ENCODE data around the gene CDK2AP2.

The CDK2AP2 gene

DNA sequence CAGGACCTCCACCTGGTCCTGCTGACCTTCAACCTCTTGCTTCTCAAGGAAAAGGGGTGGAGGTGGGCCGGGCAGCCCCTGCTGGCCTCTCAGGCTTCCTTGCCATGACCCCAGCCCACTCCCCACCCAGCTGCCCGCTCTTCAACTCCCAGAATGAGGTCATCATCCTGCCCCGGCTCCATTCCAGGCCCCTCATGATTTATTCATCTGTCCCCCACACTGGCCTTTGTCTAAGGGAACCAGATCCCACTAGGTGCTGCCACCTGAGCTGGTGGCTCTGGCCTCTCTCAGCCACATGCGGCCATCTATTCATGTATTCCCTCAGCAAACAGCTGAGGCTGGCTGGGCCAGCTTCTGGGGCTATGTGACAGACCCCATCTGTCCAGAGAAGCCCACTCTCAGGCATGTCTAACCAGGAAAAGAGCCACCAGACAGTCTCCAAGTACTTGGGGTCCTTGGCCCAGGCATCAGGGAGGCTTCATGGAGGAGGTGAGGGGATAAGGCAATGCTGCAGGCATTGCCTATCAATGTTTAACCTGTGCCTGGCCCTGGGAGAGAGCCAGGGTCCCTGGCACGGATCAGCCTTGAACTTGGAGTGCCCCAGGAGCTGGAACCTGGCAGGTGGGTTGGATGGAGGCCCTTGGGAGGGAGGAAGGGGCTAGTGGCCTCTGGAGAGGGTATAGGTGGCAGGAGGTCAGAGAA is 17.5 kb upstream of the CDK2AP2 start:
- TF ChIP-seq, protein P1, sequence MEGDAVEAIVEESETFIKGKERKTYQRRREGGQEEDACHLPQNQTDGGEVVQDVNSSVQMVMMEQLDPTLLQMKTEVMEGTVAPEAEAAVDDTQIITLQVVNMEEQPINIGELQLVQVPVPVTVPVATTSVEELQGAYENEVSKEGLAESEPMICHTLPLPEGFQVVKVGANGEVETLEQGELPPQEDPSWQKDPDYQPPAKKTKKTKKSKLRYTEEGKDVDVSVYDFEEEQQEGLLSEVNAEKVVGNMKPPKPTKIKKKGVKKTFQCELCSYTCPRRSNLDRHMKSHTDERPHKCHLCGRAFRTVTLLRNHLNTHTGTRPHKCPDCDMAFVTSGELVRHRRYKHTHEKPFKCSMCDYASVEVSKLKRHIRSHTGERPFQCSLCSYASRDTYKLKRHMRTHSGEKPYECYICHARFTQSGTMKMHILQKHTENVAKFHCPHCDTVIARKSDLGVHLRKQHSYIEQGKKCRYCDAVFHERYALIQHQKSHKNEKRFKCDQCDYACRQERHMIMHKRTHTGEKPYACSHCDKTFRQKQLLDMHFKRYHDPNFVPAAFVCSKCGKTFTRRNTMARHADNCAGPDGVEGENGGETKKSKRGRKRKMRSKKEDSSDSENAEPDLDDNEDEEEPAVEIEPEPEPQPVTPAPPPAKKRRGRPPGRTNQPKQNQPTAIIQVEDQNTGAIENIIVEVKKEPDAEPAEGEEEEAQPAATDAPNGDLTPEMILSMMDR (IDR thresholded peaks at IDR 0.05; ENCODE audit: insufficient read depth, low read depth, low read length, missing control alignments) = no peak
- DNase-seq (ENCODE audit: low read depth) = no peak
- no peak overlapping the region for H3K4me3 ChIP-seq (ENCODE audit: low read depth, low read length)

DNA sequence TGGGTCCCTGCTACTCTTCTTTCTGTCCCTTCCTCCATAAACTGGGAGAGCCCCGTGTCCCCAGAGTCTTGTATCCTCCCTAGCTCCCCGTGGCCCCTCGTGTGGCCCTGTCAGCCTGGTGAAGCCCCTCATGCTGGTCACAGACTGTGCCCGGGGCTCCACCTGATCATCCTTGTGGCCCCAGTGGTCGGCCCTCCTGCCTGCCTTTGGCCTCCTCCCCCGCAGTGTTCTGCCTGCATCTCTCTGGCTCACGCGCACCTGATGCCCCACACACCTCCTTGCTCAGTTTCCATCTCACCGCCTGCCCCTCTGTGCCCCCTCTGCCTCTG is 16.5 kb upstream of the CDK2AP2 start:
- no peak for DNase-seq (ENCODE audit: low read depth)
- TF ChIP-seq, protein P1 (IDR thresholded peaks at IDR 0.05; ENCODE audit: insufficient read depth, low read depth, low read length, missing control alignments) = no peak

DNA sequence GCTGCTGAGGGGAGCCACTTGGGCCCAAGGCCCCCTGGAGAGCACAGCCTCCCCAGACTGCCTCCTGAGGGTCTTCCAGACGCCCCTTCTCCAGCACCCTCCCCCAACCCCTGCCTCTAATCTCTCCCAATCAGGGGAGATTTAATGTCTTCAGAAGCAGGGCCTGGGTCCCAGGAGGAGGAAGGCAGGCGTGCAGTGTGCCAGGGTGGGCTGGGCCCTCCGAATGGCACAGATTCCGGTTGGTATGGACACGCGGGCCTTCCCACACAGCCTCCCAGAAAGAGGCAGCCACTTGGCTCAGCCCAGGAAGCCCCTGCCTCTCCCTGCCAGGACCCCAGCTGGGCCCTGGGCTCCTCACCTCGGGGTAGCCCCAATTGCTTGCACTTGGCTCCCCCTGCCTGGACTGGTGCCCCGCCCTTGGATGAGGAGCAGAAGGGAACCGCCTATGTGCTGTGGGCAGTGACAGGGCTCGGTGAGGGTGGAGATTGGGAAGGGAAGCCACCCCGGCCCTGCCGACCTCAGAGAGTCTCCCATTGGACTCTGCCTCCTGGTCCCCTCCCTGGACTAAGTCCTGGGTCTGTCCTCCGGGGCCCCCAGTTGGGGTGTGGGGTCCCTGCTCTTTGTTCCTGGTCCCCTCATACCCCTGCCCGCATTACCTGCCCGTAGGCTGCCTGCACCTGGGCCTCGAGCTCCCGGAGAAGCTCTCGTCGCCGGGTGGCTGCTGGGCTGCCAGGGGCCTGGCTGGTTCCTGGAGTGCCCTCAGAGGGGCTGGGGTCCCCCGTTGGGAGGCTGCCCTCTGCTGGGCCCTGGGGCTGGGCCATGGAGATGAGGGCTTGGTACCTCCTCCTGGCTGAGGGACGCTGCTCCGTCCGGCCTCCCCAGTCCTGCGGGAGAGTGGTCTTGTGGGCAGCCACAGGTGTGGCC is 15.9 kb upstream of the CDK2AP2 start:
- no peak overlapping the region for H3K4me3 ChIP-seq (ENCODE audit: low read depth, low read length)
- TF ChIP-seq, protein P1 (IDR thresholded peaks at IDR 0.05; ENCODE audit: insufficient read depth, low read depth, low read length, missing control alignments) = no peak
- DNase-seq (ENCODE audit: low read depth) = no peak

More for the DNA sequence above, 16.5 kb upstream of the CDK2AP2 start:
- no peak overlapping the region for H3K4me3 ChIP-seq (ENCODE audit: low read depth, low read length)

DNA sequence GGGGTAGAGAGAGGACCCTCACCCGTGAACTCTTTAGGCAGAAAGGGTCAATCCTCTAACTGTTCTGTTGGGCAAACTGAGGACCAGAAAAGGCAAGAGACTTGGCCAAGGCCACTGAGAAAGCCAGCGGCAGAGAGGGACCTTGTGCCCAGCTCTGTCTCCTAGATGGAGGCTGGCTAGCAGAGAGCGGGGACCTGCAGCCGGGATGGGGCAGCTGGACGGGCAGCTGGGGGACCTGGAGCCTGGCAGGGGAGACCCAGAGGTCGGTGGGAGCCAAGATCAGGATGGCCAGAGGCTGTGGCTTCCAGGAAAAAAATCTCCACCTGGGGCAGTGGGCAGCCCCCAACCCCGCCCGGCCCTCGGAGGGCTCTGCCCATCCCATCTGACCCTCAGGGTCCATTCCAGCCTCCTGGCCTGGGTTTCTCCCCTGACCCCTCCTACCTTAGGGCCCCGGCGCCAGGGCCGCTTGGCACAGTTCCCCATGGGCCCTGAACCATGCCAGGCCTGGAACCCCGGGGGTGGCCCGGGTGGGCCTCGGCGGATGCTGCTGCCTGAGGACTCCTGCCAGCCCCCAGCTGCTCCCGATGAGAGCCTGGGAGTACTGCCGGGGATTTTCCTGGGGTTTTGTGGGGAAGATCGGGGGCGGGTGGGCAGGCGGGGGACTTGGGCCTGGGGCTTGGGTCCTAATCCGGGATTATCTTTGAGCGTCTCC is 15.0 kb upstream of the CDK2AP2 start, which contains the start of gene CABP2:
Gene CABP2 (minus strand): TSS at position 603 of the 712 bp plus-strand sequence. CDS start 120 bp downstream, at position 483.
- DNase-seq (ENCODE audit: low read depth) = no peak
- no peak within 1 kb of the TSS for H3K4me3 ChIP-seq (ENCODE audit: low read depth, low read length)

DNA sequence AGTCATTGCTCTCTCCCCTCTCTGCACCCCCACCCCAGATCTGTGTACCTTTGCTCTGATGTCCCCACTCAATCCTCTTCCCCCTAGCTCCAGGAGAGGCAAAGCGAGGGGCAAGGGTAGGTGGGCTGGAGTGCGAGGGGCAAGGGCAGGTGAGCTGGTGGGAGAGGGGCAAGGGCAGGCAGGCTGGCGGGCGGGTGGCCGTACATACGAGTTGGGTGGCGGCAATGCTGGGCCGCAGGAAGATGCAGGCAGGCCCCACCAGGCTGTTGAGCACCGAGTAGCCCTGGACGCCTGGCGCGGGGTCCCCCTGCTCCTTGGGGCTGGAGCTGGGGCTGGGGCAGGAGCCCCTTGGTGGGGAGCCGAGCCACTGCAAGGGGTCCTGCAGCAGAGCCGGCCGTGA is 14.4 kb upstream of the CDK2AP2 start:
- no peak for DNase-seq (ENCODE audit: low read depth)
- TF ChIP-seq, protein P1 (IDR thresholded peaks at IDR 0.05; ENCODE audit: insufficient read depth, low read depth, low read length, missing control alignments) = no peak
- H3K4me3 ChIP-seq (ENCODE audit: low read depth, low read length) = no peak overlapping the region

More for the DNA sequence above, 15.0 kb upstream of the CDK2AP2 start, which contains the start of gene CABP2:
- TF ChIP-seq, protein P1 (IDR thresholded peaks at IDR 0.05; ENCODE audit: insufficient read depth, low read depth, low read length, missing control alignments) = no peak

DNA sequence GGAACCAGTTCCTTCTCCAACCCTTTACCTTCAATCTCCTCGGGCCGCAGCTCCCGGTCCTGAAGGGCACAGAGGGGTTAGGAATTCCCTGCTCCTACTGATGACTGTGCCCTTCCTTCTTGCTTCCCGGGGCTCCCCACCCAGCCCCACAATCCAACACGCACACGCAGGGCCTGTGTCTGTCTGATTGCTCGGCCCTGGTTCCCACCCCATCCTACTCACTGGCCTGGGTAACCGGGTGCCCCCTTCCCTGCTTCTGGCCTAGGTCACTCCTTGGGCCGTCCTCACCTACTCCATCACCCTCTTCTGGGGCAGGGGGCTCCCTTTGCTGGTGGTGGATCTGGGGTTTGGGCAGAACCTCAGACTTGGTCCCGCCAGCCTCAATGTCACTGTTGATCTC is 14.0 kb upstream of the CDK2AP2 start:
- TF ChIP-seq, protein P1 (IDR thresholded peaks at IDR 0.05; ENCODE audit: insufficient read depth, low read depth, low read length, missing control alignments) = no peak
- H3K4me3 ChIP-seq (ENCODE audit: low read depth, low read length) = no peak overlapping the region
- no peak for DNase-seq (ENCODE audit: low read depth)
